Raji (cell line): ENCODE results near the gene HPRT1.

Experiments used
- POLR2A ChIP-seq: IDR thresholded peaks from 2 replicates; pipeline ENCODE4 v1.6.1; 2011; ENCODE audit warnings: low read depth, low read length, control low read depth; ENCODE audit not compliant: insufficient read depth

Gene HPRT1

DNA sequence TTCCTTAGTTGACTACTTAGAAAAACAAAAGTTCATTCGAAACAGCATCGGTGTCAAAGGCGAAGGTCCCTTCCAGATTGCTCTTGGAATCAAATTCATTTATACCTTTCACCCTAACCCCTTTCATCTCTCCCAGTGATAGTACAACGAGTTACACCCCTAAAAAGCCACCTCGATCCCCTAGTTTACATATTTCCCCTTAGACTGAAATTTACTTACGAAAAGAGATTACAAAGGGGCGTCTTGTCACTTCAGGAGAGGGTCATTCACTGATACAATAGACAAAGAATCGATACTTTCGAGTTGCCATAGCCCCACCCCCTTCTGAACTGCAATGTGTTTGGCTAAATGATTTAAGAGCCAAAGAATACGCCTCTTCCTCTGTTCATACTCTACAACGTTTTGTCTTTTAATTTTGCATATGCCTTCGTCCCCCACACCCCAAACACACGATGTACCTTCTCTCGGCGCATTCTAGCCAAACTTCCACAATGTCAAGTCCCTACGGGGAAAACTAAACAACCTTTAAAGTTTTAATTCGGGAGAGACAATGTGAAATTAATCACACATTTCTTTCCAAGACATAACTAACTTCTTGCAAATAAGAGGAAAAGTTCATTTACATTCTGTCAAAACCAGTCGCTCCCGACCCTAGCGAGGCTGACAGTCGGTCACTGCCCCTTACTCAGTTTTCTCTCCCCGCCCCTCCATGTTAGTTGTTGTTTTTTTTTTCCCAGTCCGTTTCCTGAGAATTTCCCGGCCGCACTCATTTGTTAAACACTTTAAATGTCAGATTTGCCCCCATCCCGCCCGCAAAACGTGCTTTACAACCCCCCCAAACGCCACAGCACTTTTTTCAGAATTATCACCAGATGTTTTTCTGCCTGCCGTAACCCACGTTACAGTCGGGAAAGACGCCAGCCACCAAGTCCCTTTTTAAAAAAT is 88.6 kb downstream of the HPRT1 start:
- no peak for TF ChIP-seq POLR2A
